HEK293T (cell line): ENCODE data around the gene ARL17B.
"Not testable (repeated sequence)": the region's sequence is repeated elsewhere in the genome, so short reads cannot be mapped to it uniquely, and the experiment has no call there.

Experiments
- ARNT ChIP-seq: fragments of 450-650 bp; IDR thresholded peaks from 2 replicates; pipeline ENCODE4 v1.6.1; 2017; ENCODE audit warnings: mild to moderate bottlenecking
- BHLHE40 ChIP-seq: fragments of 450-650 bp; IDR thresholded peaks from 2 replicates; pipeline ENCODE4 v1.6.1; 2016; ENCODE audit warnings: mild to moderate bottlenecking, moderate library complexity, borderline replicate concordance
- CTBP1 ChIP-seq: fragments of 450-650 bp; IDR thresholded peaks from 2 replicates; pipeline ENCODE4 v1.6.1; 2016; ENCODE audit warnings: borderline replicate concordance
- ELF4 ChIP-seq: fragments of 450-650 bp; IDR thresholded peaks from 2 replicates; pipeline ENCODE4 v1.6.1; 2017; ENCODE audit warnings: antibody characterized with exemption
- FOXK2 ChIP-seq: fragments of 450-650 bp; IDR thresholded peaks from 2 replicates; pipeline ENCODE4 v1.6.1; 2016; ENCODE audit warnings: mild to moderate bottlenecking
- HDGF ChIP-seq: fragments of 450-650 bp; IDR thresholded peaks from 2 replicates; pipeline ENCODE4 v1.6.1; 2017; ENCODE audit warnings: antibody characterized with exemption, borderline replicate concordance
- NFRKB ChIP-seq: fragments of 450-650 bp; IDR thresholded peaks from 2 replicates; pipeline ENCODE4 v1.6.1; 2016; ENCODE audit warnings: mild to moderate bottlenecking, moderate library complexity
- PKNOX1 ChIP-seq: fragments of 450-650 bp; IDR thresholded peaks from 2 replicates; pipeline ENCODE4 v1.6.1; 2016
- SP1 ChIP-seq: fragments of 450-650 bp; IDR thresholded peaks from 2 replicates; pipeline ENCODE4 v1.6.1; 2017
- SUZ12 ChIP-seq: fragments of 450-650 bp; IDR thresholded peaks from 2 replicates; pipeline ENCODE4 v1.6.1; 2016; ENCODE audit warnings: mild to moderate bottlenecking

GRCh38 chr17:46342131-46342530 lies 19.4 kb downstream of the ARL17B start:
- TF ChIP-seq BHLHE40, PKNOX1, SP1, NFRKB, FOXK2, CTBP1, SUZ12, HDGF, ELF4, ARNT: not testable (repeated sequence)
